Endothelial cell of umbilical vein (primary cell): ENCODE results near the gene SGSM1. TPM values are rescaled to one million over a fixed set of nuclear protein-coding genes. Genes with fewer than 3 reads are reported as not detected.

Source experiments
- BruUV-seq: library from RNA; stranded (reverse); fragments of 400-500 nt; replicated peaks from 2 replicates; lab custom pipeline; 2021; lab: Mats Ljungman, UMichigan
- CTCF ChIA-PET: fragments of 300-600, 350-600 bp; sonication (Branson Sonifier 250); formaldehyde crosslinking; loops from one replicate; lab custom pipeline; 2021; ENCODE audit warnings: antibody characterized with exemption, inconsistent platforms; lab: Charles Lee
- POLR2A ChIA-PET: fragments of 300-600, 350-600 bp; sonication (Branson Sonifier 250); formaldehyde crosslinking; loops from one replicate; lab custom pipeline; 2021; ENCODE audit warnings: antibody characterized with exemption, inconsistent platforms; lab: Charles Lee
- DNase-seq: peaks from one replicate; pipeline ENCODE4 v3.0.0-alpha.2; 2011; ENCODE audit warnings: low read depth, low spot score
- FAIRE-seq: peaks from 2 replicates; lab custom pipeline; 2011; peaks lifted over from hg19 to GRCh38; lab: Jason Lieb, UNC
- H2AFZ ChIP-seq: 2 replicates; pipeline ENCODE4 v1.6.0; 2012; ENCODE audit warnings: low read depth, low read length, control low read depth, inconsistent platforms
- H3K27ac ChIP-seq: 2 replicates; pipeline ENCODE4 v1.5.1; 2011; ENCODE audit warnings: low read depth, mild to moderate bottlenecking, control low read depth, low read length, moderate library complexity; ENCODE audit not compliant: insufficient read depth
- H3K27me3 ChIP-seq, 2 experiments: 2 replicates each; pipeline versions ENCODE4 v1.6.0 to v1.6.1; 2011; ENCODE audit warnings: low read length in 2 of 2, mixed read lengths in 1 of 2; ENCODE audit not compliant: control insufficient read depth in 2 of 2, insufficient read depth in 2 of 2
- H3K36me3 ChIP-seq, 2 experiments: 2 replicates in 1 of 2; 3 replicates in 1 of 2; pipeline ENCODE4 v1.5.1; 2011; ENCODE audit warnings: low read length in 2 of 2, mild to moderate bottlenecking in 1 of 2, moderate library complexity in 1 of 2; ENCODE audit not compliant: control insufficient read depth in 2 of 2, insufficient read depth in 2 of 2; ENCODE audit errors: extremely low read depth in 1 of 2
- H3K4me1 ChIP-seq: 3 replicates; pipeline ENCODE4 v1.5.1; 2011; ENCODE audit warnings: mild to moderate bottlenecking, low read length; ENCODE audit not compliant: control insufficient read depth, insufficient read depth; ENCODE audit errors: extremely low read depth
- H3K4me2 ChIP-seq: 2 replicates; pipeline ENCODE4 v1.6.1; 2011; ENCODE audit warnings: low read length, control low read depth, mixed read lengths; ENCODE audit not compliant: insufficient read depth
- H3K4me3 ChIP-seq, 3 experiments: fragments of 200-600 bp in 1 of 3; sonication (generic), shearing (Covaris generic) in 1 of 3; replicated peaks in 1 of 3; 2 replicates each; pipeline ENCODE4 v1.5.1; 2011 to 2016; ENCODE audit warnings: control low read depth in 3 of 3, low read length in 3 of 3, mild to moderate bottlenecking in 2 of 3, inconsistent platforms in 1 of 3, low read depth in 1 of 3, moderate library complexity in 1 of 3; ENCODE audit not compliant: insufficient read depth in 1 of 3
- H3K79me2 ChIP-seq: 2 replicates; pipeline ENCODE4 v1.6.0; 2012; ENCODE audit warnings: low read length, inconsistent platforms; ENCODE audit not compliant: control insufficient read depth, insufficient read depth
- H3K9ac ChIP-seq: replicated peaks from 2 replicates; pipeline ENCODE3; 2011; ENCODE audit warnings: low read length, control low read depth; ENCODE audit not compliant: insufficient read depth; ENCODE audit errors: extremely low read depth
- H3K9me1 ChIP-seq: replicated peaks from 3 replicates; pipeline ENCODE4 v1.6.0; 2011; ENCODE audit warnings: mild to moderate bottlenecking, low read length; ENCODE audit not compliant: control insufficient read depth, insufficient read depth; ENCODE audit errors: extremely low read depth
- H3K9me3 ChIP-seq: replicated peaks from 2 replicates; pipeline ENCODE4 v1.5.1; 2012; ENCODE audit warnings: low read length, inconsistent platforms; ENCODE audit not compliant: control insufficient read depth, insufficient read depth
- H4K20me1 ChIP-seq: replicated peaks from 2 replicates; pipeline ENCODE3; 2011; ENCODE audit warnings: mild to moderate bottlenecking, low read length; ENCODE audit not compliant: control insufficient read depth, insufficient read depth; ENCODE audit errors: extremely low read depth
- CTCF ChIP-seq, 2 donors: IDR thresholded peaks; 1 replicate in 1 of 2; 2 replicates in 1 of 2; pipeline ENCODE4 v1.5.1; 2011; ENCODE audit warnings: low read length in 2 of 2, mild to moderate bottlenecking in 2 of 2, moderate library complexity in 2 of 2, control low read depth in 1 of 2, inconsistent platforms in 1 of 2, low read depth in 1 of 2; ENCODE audit not compliant: insufficient read depth in 1 of 2; ENCODE audit errors: extremely low read depth in 1 of 2
- EZH2 ChIP-seq: IDR thresholded peaks from 2 replicates; pipeline ENCODE4 v1.6.1; 2012; ENCODE audit warnings: borderline replicate concordance, low read depth, mild to moderate bottlenecking, moderate library complexity, low read length, inconsistent platforms; ENCODE audit not compliant: severe bottlenecking
- FOS ChIP-seq: IDR thresholded peaks from 2 replicates; pipeline ENCODE4 v1.6.1; 2011; ENCODE audit warnings: mild to moderate bottlenecking, low read length, moderate library complexity, borderline replicate concordance; ENCODE audit not compliant: insufficient read depth
- GATA2 ChIP-seq: IDR thresholded peaks from 2 replicates; pipeline ENCODE4 v1.7.0; 2011; ENCODE audit warnings: low read depth, mild to moderate bottlenecking, moderate library complexity, mixed read lengths, low read length; ENCODE audit not compliant: insufficient read length, insufficient read depth
- JUN ChIP-seq: IDR thresholded peaks from 2 replicates; pipeline ENCODE4 v1.6.1; 2011; ENCODE audit warnings: borderline replicate concordance, low read depth; ENCODE audit not compliant: insufficient read length, insufficient read depth
- MAX ChIP-seq: IDR thresholded peaks from 2 replicates; pipeline ENCODE4 v1.6.1; 2011; ENCODE audit not compliant: insufficient read depth, insufficient read length
- MYC ChIP-seq: IDR thresholded peaks from one replicate; pipeline ENCODE4 v1.6.1; 2011; ENCODE audit warnings: mild to moderate bottlenecking, low read depth, low read length
- POLR2A ChIP-seq: IDR thresholded peaks from 2 replicates; pipeline ENCODE4 v1.6.1; 2012; ENCODE audit warnings: low read depth, mild to moderate bottlenecking, control low read depth, low read length
- POLR2AphosphoS5 ChIP-seq: IDR thresholded peaks from 2 replicates; pipeline ENCODE4 v1.6.1; 2012; ENCODE audit warnings: low read depth, mild to moderate bottlenecking, control low read depth, low read length, moderate library complexity; ENCODE audit not compliant: insufficient read depth
- dilution Hi-C: fragments of 300-500 bp; cut with MboI; formaldehyde crosslinking; loops from one replicate; pipeline ENCODE4 v1.15.0; 2019; ENCODE audit warnings: low sequenced_read_pairs; ENCODE audit not compliant: extremely low pct_ligation_motif_present
- intact Hi-C: fragments of 100-400 bp; cut with micrococcal nuclease; formaldehyde crosslinking; loops from one replicate; pipeline ENCODE4 v1.10.0; 2022
- polyA plus RNA-seq, 4 experiments: library from polyadenylated mRNA; depleted of rRNA in 3 of 4; stranded (reverse) in 3 of 4; unstranded in 1 of 4; fragments of >200 nt; gene quantifications; 2 replicates each; pipeline versions ENCODE4 v1.2.1 to v1.2.3, GENCODE V29; 2011 to 2012; ENCODE audit warnings: missing spikeins in 1 of 4
- total RNA-seq: library from RNA; stranded (reverse); gene quantifications from 2 replicates; pipeline ENCODE4 v1.2.3, GENCODE V29; 2021

SGSM1 gene
- total and polyA plus RNA-seq, 2 donors (not counting 3 experiments of a cell fraction or from before 2014, with no cell fraction given), result 0.10 to 1.1 TPM

DNA sequence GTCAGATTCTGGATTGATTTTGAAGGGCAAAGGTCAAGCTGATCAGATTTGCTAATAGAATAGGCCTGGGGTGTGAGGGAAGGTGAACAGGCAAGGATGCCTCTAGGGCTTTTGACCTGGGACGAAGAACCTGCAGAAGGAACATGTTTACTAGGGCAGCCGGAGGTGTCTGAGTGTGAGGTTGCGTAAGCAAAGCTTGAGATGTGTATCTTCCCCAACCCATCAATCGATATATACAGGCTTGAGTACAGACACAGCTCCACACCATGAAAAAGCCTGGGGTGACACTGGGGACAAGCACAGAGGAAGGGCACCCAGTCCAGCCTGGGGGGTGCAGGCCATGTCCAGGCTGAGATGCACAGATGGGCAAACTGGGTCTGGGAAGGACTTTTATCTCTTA, 139.4 kb downstream of the SGSM1 start:
- no peak overlapping the region for H3K4me3 ChIP-seq
- CTCF ChIA-PET, result interaction anchor here (19.2 kb wide), 1 partner anchor 107 kb away, joined by 378 read pairs; no protein-coding TSS in a partner anchor
- intact Hi-C loops (no loop called here), dilution Hi-C loops (no loop called here)
- H3K79me2 ChIP-seq, result no peaks in the 10 kb centered on the region
- H2AFZ ChIP-seq, result no peak overlapping the region
- H4K20me1 ChIP-seq, result no peaks in the 10 kb centered on the region
- H3K4me2 ChIP-seq, result no peak overlapping the region
- no peak overlapping the region for H3K9ac ChIP-seq
- no TSS peak for BruUV-seq
- no peaks in the 10 kb centered on the region for H3K4me1 ChIP-seq
- POLR2A ChIA-PET, result no interaction called here
- FAIRE-seq (no peak), DNase-seq (no peak)
- peaks cover 0 to 9% of the 10 kb centered on the region in 2 experiments for H3K27me3 ChIP-seq
- no peaks in the 10 kb centered on the region for H3K36me3 ChIP-seq
- TF ChIP-seq MYC (no peak), CTCF (IDR thresholded peaks at IDR 0.05; ENCODE audit: extremely low read depth in 1 of 2, insufficient read depth in 1 of 2, low read depth in 1 of 2, low read length in 2 of 2) (no peak), FOS (no peak), GATA2 (no peak), MAX (no peak), POLR2AphosphoS5 (no peak), EZH2 (no peak), JUN (no peak), POLR2A (no peak)
- H3K9me1 ChIP-seq, result no peaks in the 10 kb centered on the region
- H3K9me3 ChIP-seq, result no peaks in the 10 kb centered on the region
- no peak overlapping the region for H3K27ac ChIP-seq
